A549 (cell line): ENCODE measurements around the gene TRIM9. TPM values are rescaled to one million over a fixed set of nuclear protein-coding genes. Genes with fewer than 3 reads are reported as not detected.
"Not testable (repeated sequence)": the region's sequence is repeated elsewhere in the genome, so short reads cannot be mapped to it uniquely, and the experiment has no call there.

Experiments
- ATAC-seq, 2 experiments: fragments of 200-7000 bp in 1 of 2; fragments of >200 bp in 1 of 2; cut with Nextera tagmentation in 1 of 2; cut with Tn5 transposase in 1 of 2; 3 replicates each; pipeline versions ENCODE4 v1.8.0 to v1.9.1; 2018 to 2020; ENCODE audit warnings: mild to moderate bottlenecking in 1 of 2, moderate library complexity in 1 of 2
- CTCF ChIA-PET: fragments of 300-600 bp; sonication (Branson Sonifier 250); formaldehyde crosslinking; extraction: SDS; loops from one replicate; lab custom pipeline; 2021; ENCODE audit warnings: antibody characterized with exemption, inconsistent platforms; lab: Yijun Ruan, JAX
- POLR2A ChIA-PET: fragments of 350-600 bp; formaldehyde crosslinking; extraction: SDS; loops from one replicate; lab custom pipeline; 2021; ENCODE audit warnings: antibody characterized with exemption, inconsistent platforms; lab: Yijun Ruan, JAX
- DNase-seq, 2 experiments: peaks; one replicate each; pipeline versions ENCODE4 v3.0.0 to v3.0.0-alpha.2; 2011 to 2016; ENCODE audit warnings: low read depth in 1 of 2, low spot score in 1 of 2
- FAIRE-seq: peaks from 2 replicates; lab custom pipeline; 2011; peaks lifted over from hg19 to GRCh38; lab: Jason Lieb, UNC
- H3K27ac ChIP-seq, 2 experiments: fragments of >200 bp; sonication (Bioruptor Twin); formaldehyde crosslinking; 3 replicates each; pipeline ENCODE4 v1.5.1; 2016 to 2017
- H3K4me1 ChIP-seq: fragments of >200 bp; sonication (Bioruptor Twin); formaldehyde crosslinking; 3 replicates; pipeline ENCODE4 v1.6.1; 2016
- H3K4me2 ChIP-seq: fragments of >200 bp; sonication (Bioruptor Twin); formaldehyde crosslinking; 3 replicates; pipeline ENCODE4 v1.6.1; 2016
- H3K4me3 ChIP-seq: fragments of >200 bp; sonication (Bioruptor Twin); formaldehyde crosslinking; 3 replicates; pipeline ENCODE4 v1.5.1; 2016
- H3K9me3 ChIP-seq: fragments of >200 bp; sonication (Bioruptor Twin); formaldehyde crosslinking; 3 replicates; pipeline ENCODE4 v1.6.1; 2016
- BCL3 ChIP-seq: fragments of >200 bp; sonication (Bioruptor Twin); formaldehyde crosslinking; IDR thresholded peaks from 3 replicates; pipeline ENCODE4 v1.6.1; 2016
- CBX2 ChIP-seq: fragments of 200-600 bp; sonication (generic); IDR thresholded peaks from 2 replicates; pipeline ENCODE4 v1.6.1; 2016; ENCODE audit warnings: low read depth, mild to moderate bottlenecking, borderline replicate concordance
- CBX8 ChIP-seq: fragments of 200-600 bp; sonication (generic); IDR thresholded peaks from 2 replicates; pipeline ENCODE4 v1.6.1; 2016
- CTCF ChIP-seq: fragments of >200 bp; sonication (Bioruptor Twin); formaldehyde crosslinking; IDR thresholded peaks from 3 replicates; pipeline ENCODE4 v1.5.1; 2016
- EHMT2 ChIP-seq: fragments of 200-600 bp; sonication (generic); IDR thresholded peaks from 2 replicates; pipeline ENCODE4 v1.6.1; 2016; ENCODE audit warnings: antibody characterized with exemption, low read depth, mild to moderate bottlenecking, moderate library complexity
- FOXS1 ChIP-seq: fragments of 250-450 bp; sonication (Bioruptor Pico); IDR thresholded peaks from 2 replicates; pipeline ENCODE4 v1.5.0; 2020; ENCODE audit warnings: mild to moderate bottlenecking, moderate library complexity
- GATA3 ChIP-seq: IDR thresholded peaks from 2 replicates; pipeline ENCODE4 v1.6.1; 2012; ENCODE audit warnings: borderline replicate concordance
- HES2 ChIP-seq: fragments of >200 bp; sonication (Bioruptor Twin); formaldehyde crosslinking; IDR thresholded peaks from 2 replicates; pipeline ENCODE4 v1.6.1; 2016
- HEYL ChIP-seq: fragments of 250-450 bp; sonication (Bioruptor Pico); IDR thresholded peaks from 2 replicates; pipeline ENCODE4 v1.8.0; 2021; ENCODE audit warnings: mild to moderate bottlenecking, moderate library complexity
- HOXA7 ChIP-seq: fragments of 250-450 bp; sonication (Bioruptor Pico); IDR thresholded peaks from 2 replicates; pipeline ENCODE4 v1.5.0; 2020; ENCODE audit warnings: mild to moderate bottlenecking, moderate library complexity
- HOXB13 ChIP-seq: fragments of 250-450 bp; sonication (Bioruptor Pico); IDR thresholded peaks from 2 replicates; pipeline ENCODE4 v1.5.0; 2020; ENCODE audit warnings: low read depth, mild to moderate bottlenecking, moderate library complexity
- MAX ChIP-seq: IDR thresholded peaks from 2 replicates; pipeline ENCODE4 v1.6.1; 2012
- MYC ChIP-seq: IDR thresholded peaks from 2 replicates; pipeline ENCODE4 v1.6.1; 2012; ENCODE audit warnings: mild to moderate bottlenecking, inconsistent platforms, low read length, improper control_type of control experiment, borderline replicate concordance
- PHF8 ChIP-seq: fragments of 200-600 bp; sonication (generic); IDR thresholded peaks from 2 replicates; pipeline ENCODE4 v1.6.1; 2016; ENCODE audit warnings: low read depth, mild to moderate bottlenecking, antibody characterized with exemption, moderate library complexity, borderline replicate concordance
- POLR2A ChIP-seq: IDR thresholded peaks from 2 replicates; pipeline ENCODE4 v1.6.1; 2012; ENCODE audit warnings: mild to moderate bottlenecking, low read length
- POLR2AphosphoS2 ChIP-seq: conservative IDR thresholded peaks from 2 replicates; pipeline ENCODE4 v1.6.1; 2012; ENCODE audit warnings: low read length, improper control_type of control experiment, inconsistent platforms
- RAD21 ChIP-seq, 2 experiments: fragments of >200 bp in 1 of 2; sonication (Bioruptor Twin) in 1 of 2; formaldehyde crosslinking in 1 of 2; IDR thresholded peaks in 1 of 2; conservative IDR thresholded peaks in 1 of 2; 2 replicates in 1 of 2; 3 replicates in 1 of 2; pipeline ENCODE4 v1.6.1; 2012 to 2018; ENCODE audit warnings: inconsistent platforms in 1 of 2
- RARB ChIP-seq: fragments of 250-450 bp; sonication (Bioruptor Pico); IDR thresholded peaks from 2 replicates; pipeline ENCODE4 v1.8.0; 2021; ENCODE audit warnings: mild to moderate bottlenecking, moderate library complexity
- RFX5 ChIP-seq: fragments of 450-650 bp; IDR thresholded peaks from 2 replicates; pipeline ENCODE4 v1.7.1; 2014; ENCODE audit warnings: antibody characterized with exemption, mild to moderate bottlenecking, moderate library complexity
- USF2 ChIP-seq: fragments of 450-650 bp; IDR thresholded peaks from 2 replicates; pipeline ENCODE4 v1.6.1; 2014; ENCODE audit warnings: antibody characterized with exemption
- ZNF302 ChIP-seq: fragments of 250-450 bp; sonication (Bioruptor Pico); IDR thresholded peaks from 2 replicates; pipeline ENCODE4 v1.9.0; 2021; ENCODE audit warnings: inconsistent platforms, mild to moderate bottlenecking, moderate library complexity
- ZSCAN20 ChIP-seq: fragments of 250-450 bp; sonication (Bioruptor Pico); IDR thresholded peaks from 2 replicates; pipeline ENCODE4 v1.8.0; 2022; ENCODE audit warnings: mild to moderate bottlenecking, moderate library complexity
- WGBS: methylation state at CpG from one replicate; pipeline ENCODE4 v1.1.6; 2017; ENCODE audit errors: missing lambda C conversion rate; 5-methylcytosine and 5-hydroxymethylcytosine counted together
- polyA plus RNA-seq, 4 experiments: library from polyadenylated mRNA; depleted of rRNA in 3 of 4; stranded (reverse); fragments of >200 nt; fragmentation: RNase III in 1 of 4; extraction: RNeasy Plus Mini Kit Qiagen cat#74134 plus additional on column Dnase treatment in 1 of 4; gene quantifications; 2 replicates in 3 of 4; 3 replicates in 1 of 4; pipeline ENCODE4 v1.2.3, GENCODE V29; 2011 to 2017

The TRIM9 gene
- polyA plus RNA-seq, 2 of the 4 experiments (the other 2 are of a cell fraction): 5.4 to 21.2 TPM

GRCh38 chr14:50943261-50943942, 151.5 kb downstream of the TRIM9 start:
- 8% methylated on average over 21 of the region's 26 CpGs for WGBS
- CTCF ChIA-PET: interaction anchor here (0.8 to 5.0 kb wide), 7 partner anchors 8 to 273 kb away, joined by 3 to 29 read pairs (median 4); no protein-coding TSS in a partner anchor
- H3K4me1 ChIP-seq: peaks cover 15% of the 10 kb centered on the region
- ATAC-seq: peak; percentile 62 to 82
- no peaks in the 10 kb centered on the region for H3K9me3 ChIP-seq
- H3K4me2 ChIP-seq: peak overlapping the region; percentile 85
- DNase-seq: peak; percentile 58 to 78
- FAIRE-seq: no peak
- POLR2A ChIA-PET: interaction anchor here (1.0 to 1.9 kb wide), 4 partner anchors 12 to 296 kb away, joined by 3 to 21 read pairs (median 9); partner anchors contain the start of genes TMX1 and TRIM9
- H3K27ac ChIP-seq: peak overlapping the region; percentile 85 to 95
- peak overlapping the region; percentile 90 for H3K4me3 ChIP-seq
- TF ChIP-seq ZNF302 (no peak), BCL3 (0 out of 3 replicates have a peak, but pooled peaks have one; percentile 9), RAD21 (conservative IDR thresholded peaks at IDR 0.05 in 1 of 2, IDR thresholded peaks at IDR 0.05 in 1 of 2) (no peak)

- peaks cover 30% of the 10 kb centered on the region for H3K4me1 ChIP-seq
- H3K9me3 ChIP-seq, H3K4me3 ChIP-seq, H3K4me2 ChIP-seq, FAIRE-seq, H3K27ac ChIP-seq, POLR2A ChIA-PET, ATAC-seq, DNase-seq: not testable (repeated sequence)
- CTCF ChIA-PET: interaction anchor here (1.3 to 1.6 kb wide), 2 partner anchors 14 to 17 kb away, joined by 3 read pairs; no protein-coding TSS in a partner anchor
- 92% methylated on average over 8 of the region's 8 CpGs for WGBS
Observed at GRCh38 chr14:50941638-50942037, 153.3 kb downstream of the TRIM9 start.

- no peak overlapping the region for H3K27ac ChIP-seq
- WGBS: 90% methylated on average over 6 of the region's 6 CpGs
- CTCF ChIA-PET: interaction anchor here (1.3 to 1.6 kb wide), 2 partner anchors 14 to 17 kb away, joined by 3 read pairs; no protein-coding TSS in a partner anchor
- peaks cover 30% of the 10 kb centered on the region for H3K4me1 ChIP-seq
- FAIRE-seq (no peak), ATAC-seq (no peak), DNase-seq (no peak)
- no peak overlapping the region for H3K4me3 ChIP-seq
- TF ChIP-seq HEYL (no peak), HES2 (no peak), PHF8 (no peak), HOXB13 (no peak), MYC (no peak), CTCF (no peak), HOXA7 (no peak), CBX8 (no peak), RARB (CRISPR knock-in tag) (no peak), EHMT2 (no peak), POLR2AphosphoS2 (no peak), FOXS1 (CRISPR knock-in tag) (no peak), CBX2 (no peak), USF2 (no peak), ZSCAN20 (CRISPR knock-in tag) (no peak), MAX (no peak), POLR2A (no peak), RFX5 (no peak), GATA3 (no peak)
- no peak overlapping the region for H3K4me2 ChIP-seq
- H3K9me3 ChIP-seq: no peaks in the 10 kb centered on the region
- POLR2A ChIA-PET: no interaction called here
Observed at GRCh38 chr14:50941151-50941550, 153.8 kb downstream of the TRIM9 start.
